Activated CD4-positive, alpha-beta T cell treated with anti-CD3 and anti-CD28 coated beads, Interleukin-2, Interleukin-4, amounts not matched to agents 100 ng/mL and 50 ng/mL, durations not matched to agents 16 hours and 8 hours (primary cell): Measurements from ENCODE around the gene MYADML2.
"Not testable (repeated sequence)": the region's sequence is repeated elsewhere in the genome, so short reads cannot be mapped to it uniquely, and the experiment has no call there.

Source experiments
- DNase-seq: peaks from one replicate; pipeline ENCODE4 v3.0.0-alpha.2; 2020; ENCODE audit warnings: low spot score

The MYADML2 gene

GRCh38 chr17:81947189-81947588 is at the start of gene MYADML2:
Gene MYADML2 (minus strand): TSS chr17:81947233. CDS start chr17:81941741, 5,492 bp downstream.
- no peak for DNase-seq

GRCh38 chr17:81996232-81996756 is 49.3 kb upstream of the MYADML2 start:
- no peak for DNase-seq

- no peak for DNase-seq
Measured at GRCh38 chr17:81995463-81996231, 48.6 kb upstream of the MYADML2 start.

- DNase-seq: no peak
Measured at GRCh38 chr17:81994593-81995462, 47.8 kb upstream of the MYADML2 start.

GRCh38 chr17:81993729-81994592 is 46.9 kb upstream of the MYADML2 start:
- DNase-seq: no peak

GRCh38 chr17:81992306-81993102 is 45.5 kb upstream of the MYADML2 start:
- DNase-seq: no peak

- DNase-seq: no peak
Measured at GRCh38 chr17:81991684-81992305, 44.8 kb upstream of the MYADML2 start.

- no peak for DNase-seq
Measured at GRCh38 chr17:81990836-81991683, 44.0 kb upstream of the MYADML2 start.

GRCh38 chr17:81987161-81987770 is 40.2 kb upstream of the MYADML2 start:
- no peak for DNase-seq

GRCh38 chr17:81986606-81987005 is 39.6 kb upstream of the MYADML2 start:
- no peak for DNase-seq

GRCh38 chr17:81984773-81985410 is 37.9 kb upstream of the MYADML2 start:
- DNase-seq: no peak

- no peak for DNase-seq
Measured at GRCh38 chr17:81983639-81984373, 36.8 kb upstream of the MYADML2 start.

GRCh38 chr17:81983011-81983638 is 36.1 kb upstream of the MYADML2 start:
- DNase-seq: no peak

GRCh38 chr17:81981511-81981910 is 34.5 kb upstream of the MYADML2 start:
- not testable (repeated sequence) for DNase-seq

GRCh38 chr17:81980707-81981343 is 33.8 kb upstream of the MYADML2 start:
- DNase-seq: no peak

GRCh38 chr17:81980122-81980521 is 33.1 kb upstream of the MYADML2 start:
- no peak for DNase-seq
